ENCODE measurements around the gene NCOA1.

- TF ChIP-seq, protein P1, sequence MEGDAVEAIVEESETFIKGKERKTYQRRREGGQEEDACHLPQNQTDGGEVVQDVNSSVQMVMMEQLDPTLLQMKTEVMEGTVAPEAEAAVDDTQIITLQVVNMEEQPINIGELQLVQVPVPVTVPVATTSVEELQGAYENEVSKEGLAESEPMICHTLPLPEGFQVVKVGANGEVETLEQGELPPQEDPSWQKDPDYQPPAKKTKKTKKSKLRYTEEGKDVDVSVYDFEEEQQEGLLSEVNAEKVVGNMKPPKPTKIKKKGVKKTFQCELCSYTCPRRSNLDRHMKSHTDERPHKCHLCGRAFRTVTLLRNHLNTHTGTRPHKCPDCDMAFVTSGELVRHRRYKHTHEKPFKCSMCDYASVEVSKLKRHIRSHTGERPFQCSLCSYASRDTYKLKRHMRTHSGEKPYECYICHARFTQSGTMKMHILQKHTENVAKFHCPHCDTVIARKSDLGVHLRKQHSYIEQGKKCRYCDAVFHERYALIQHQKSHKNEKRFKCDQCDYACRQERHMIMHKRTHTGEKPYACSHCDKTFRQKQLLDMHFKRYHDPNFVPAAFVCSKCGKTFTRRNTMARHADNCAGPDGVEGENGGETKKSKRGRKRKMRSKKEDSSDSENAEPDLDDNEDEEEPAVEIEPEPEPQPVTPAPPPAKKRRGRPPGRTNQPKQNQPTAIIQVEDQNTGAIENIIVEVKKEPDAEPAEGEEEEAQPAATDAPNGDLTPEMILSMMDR (IDR thresholded peaks at IDR 0.05) = no peak
- TF ChIP-seq POLR2A (IDR thresholded peaks at IDR 0.05) = no peak
Measured at GRCh38 chr2:24542269-24542872, 51.3 kb downstream of the NCOA1 start.
